LNCaP clone FGC (cell line): Measurements from ENCODE around the gene ADAMTSL3.

ENCODE experiments used
- DNase-seq: peaks from one replicate; pipeline ENCODE4 v3.0.0-alpha.2; 2011; ENCODE audit warnings: low read depth
- H3K4me3 ChIP-seq: 2 replicates; pipeline ENCODE4 v1.5.1; 2011; ENCODE audit warnings: mild to moderate bottlenecking, low read depth, low read length, control low read depth
- CTCF ChIP-seq: IDR thresholded peaks from 2 replicates; pipeline ENCODE4 v1.5.1; 2012; ENCODE audit warnings: mild to moderate bottlenecking; ENCODE audit not compliant: control insufficient read depth, insufficient read depth; ENCODE audit errors: extremely low read depth

ADAMTSL3 gene

GRCh38 chr15:83919319-83919830, 265.5 kb downstream of the ADAMTSL3 start:
- no peak overlapping the region for H3K4me3 ChIP-seq
- DNase-seq = no peak
- no peak for TF ChIP-seq CTCF

- no peak for DNase-seq
- no peak overlapping the region for H3K4me3 ChIP-seq
- no peak for TF ChIP-seq CTCF
Measured at GRCh38 chr15:83919978-83920510, 266.1 kb downstream of the ADAMTSL3 start.

GRCh38 chr15:83922649-83923294, 268.8 kb downstream of the ADAMTSL3 start:
- no peak for DNase-seq
- no peak for TF ChIP-seq CTCF
- no peak overlapping the region for H3K4me3 ChIP-seq

GRCh38 chr15:83926116-83926515, 272.2 kb downstream of the ADAMTSL3 start:
- no peak overlapping the region for H3K4me3 ChIP-seq
- TF ChIP-seq CTCF = no peak
- DNase-seq = no peak

GRCh38 chr15:83927704-83928391, 273.9 kb downstream of the ADAMTSL3 start:
- no peak for TF ChIP-seq CTCF
- no peak overlapping the region for H3K4me3 ChIP-seq
- DNase-seq = no peak

- TF ChIP-seq CTCF = no peak
- no peak for DNase-seq
- H3K4me3 ChIP-seq = no peak overlapping the region
Measured at GRCh38 chr15:83928392-83928734, 274.4 kb downstream of the ADAMTSL3 start.
